Prostate gland (tissue), 1 donor: Measurements from ENCODE around the gene GPR173.
A peak's percentile ranks its signal among the peaks of the same experiment; 100 is the strongest.

ENCODE experiments used
- POLR2A ChIP-seq: fragments of 450-650 bp; IDR thresholded peaks from one replicate; pipeline ENCODE4 v1.6.1; 2016; ENCODE audit warnings: antibody characterized with exemption, mild to moderate bottlenecking
- POLR2AphosphoS5 ChIP-seq: sonication (generic); formaldehyde crosslinking; IDR thresholded peaks from one replicate; pipeline ENCODE4 v1.6.1; 2017; ENCODE audit warnings: antibody characterized with exemption

GRCh38 chrX:53088136-53088974, 39.8 kb downstream of the GPR173 start:
- peak; percentile 31 for TF ChIP-seq POLR2A
- peak; percentile 79 for TF ChIP-seq POLR2AphosphoS5
